Suppressor macrophage treated with lipopolysaccharide for 1 hour (primary cell): ENCODE results near the gene RBM10.

ENCODE experiments used
- DNase-seq, 3 donors: peaks; one replicate each; pipeline ENCODE4 v3.0.0-alpha.2; 2020 to 2022

The RBM10 gene

DNA sequence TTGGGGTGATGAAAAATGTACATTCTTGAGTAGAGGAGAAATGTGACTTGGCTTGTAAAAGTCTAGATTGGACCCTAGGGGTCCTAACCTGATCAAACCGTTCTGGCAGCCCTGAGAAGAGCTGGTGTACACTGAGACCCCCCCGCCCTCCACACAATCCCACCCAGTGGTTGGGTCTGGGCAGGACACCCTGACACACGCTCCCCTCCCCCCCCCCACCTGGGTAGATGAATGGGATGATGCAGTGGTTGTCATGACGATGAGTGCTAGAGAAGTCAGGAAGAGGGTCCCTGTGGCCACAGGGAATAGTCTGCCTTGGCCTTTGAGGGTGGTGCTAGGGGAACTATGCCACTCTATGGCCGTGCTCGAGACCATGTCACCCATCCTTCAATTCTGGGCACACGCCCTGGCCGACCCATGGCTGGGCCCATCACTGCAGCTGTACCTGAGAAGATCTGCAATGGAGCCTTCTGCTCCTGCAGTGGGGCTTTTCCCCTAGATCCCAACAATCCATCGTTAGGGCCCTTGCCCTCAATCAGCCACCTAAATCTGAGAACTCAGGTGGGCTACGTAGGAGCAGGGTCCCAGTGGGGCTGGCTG is 77.8 kb downstream of the RBM10 start:
- no peak for DNase-seq

GRCh38 chrX:47223476-47224250 is 78.6 kb downstream of the RBM10 start:
- no peak for DNase-seq

DNA sequence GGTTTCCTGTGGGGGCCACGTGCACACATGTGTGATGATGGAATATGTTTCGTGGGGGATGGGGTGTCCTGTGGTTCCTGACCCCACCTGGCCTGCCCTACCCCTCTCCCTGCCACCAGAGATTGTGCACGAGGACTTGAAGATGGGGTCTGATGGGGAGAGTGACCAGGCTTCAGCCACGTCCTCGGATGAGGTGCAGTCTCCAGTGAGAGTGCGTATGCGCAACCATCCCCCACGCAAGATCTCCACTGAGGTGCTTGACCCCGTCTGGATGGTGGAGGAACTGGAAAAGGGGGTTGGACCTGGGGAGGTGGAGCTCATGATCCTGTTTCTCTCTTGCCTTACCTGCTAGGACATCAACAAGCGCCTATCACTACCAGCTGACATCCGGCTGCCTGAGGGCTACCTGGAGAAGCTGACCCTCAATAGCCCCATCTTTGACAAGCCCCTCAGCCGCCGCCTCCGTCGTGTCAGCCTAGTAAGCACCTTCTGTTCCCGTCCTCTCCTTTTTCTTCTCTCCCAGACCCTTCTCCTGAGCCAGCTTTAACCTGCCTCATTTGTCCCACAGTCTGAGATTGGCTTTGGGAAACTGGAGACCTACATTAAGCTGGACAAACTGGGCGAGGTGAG is 79.4 kb downstream of the RBM10 start:
- no peak for DNase-seq

DNA sequence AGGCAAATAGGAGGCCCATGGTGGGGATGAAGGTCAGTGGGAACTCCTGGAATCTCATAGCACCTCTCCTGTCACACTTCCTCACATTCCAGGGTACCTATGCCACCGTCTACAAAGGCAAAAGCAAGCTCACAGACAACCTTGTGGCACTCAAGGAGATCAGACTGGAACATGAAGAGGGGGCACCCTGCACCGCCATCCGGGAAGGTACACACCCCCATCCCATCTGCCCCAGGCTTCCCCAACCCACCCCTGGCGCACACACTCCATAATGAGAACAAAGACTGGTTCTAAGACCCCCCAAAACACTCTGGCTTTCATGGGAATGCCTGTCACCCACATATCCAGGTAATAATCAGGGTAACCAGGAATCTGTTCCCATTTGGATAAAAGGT is 79.9 kb downstream of the RBM10 start:
- no peak for DNase-seq

DNA sequence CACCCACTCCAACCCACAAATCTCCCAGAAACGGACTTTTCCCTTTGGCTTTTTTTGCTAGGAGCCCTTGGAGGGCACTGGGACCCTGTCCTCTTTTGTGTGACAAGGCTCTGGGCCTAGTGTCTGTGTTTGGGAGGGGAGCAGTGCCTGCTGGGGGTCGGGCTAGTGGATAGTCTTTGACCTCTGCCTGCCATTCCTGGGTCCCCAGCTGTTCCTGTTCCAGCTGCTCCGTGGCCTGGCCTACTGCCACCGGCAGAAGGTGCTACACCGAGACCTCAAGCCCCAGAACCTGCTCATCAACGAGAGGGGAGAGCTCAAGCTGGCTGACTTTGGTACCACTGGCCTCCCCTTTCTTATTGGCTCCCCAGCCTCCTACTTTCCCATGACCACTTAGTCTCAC is 81.0 kb downstream of the RBM10 start:
- no peak for DNase-seq

GRCh38 chrX:47226531-47227333 is 81.7 kb downstream of the RBM10 start:
- no peak for DNase-seq

GRCh38 chrX:47227334-47227583 is 82.2 kb downstream of the RBM10 start:
- DNase-seq, result no peak

DNA sequence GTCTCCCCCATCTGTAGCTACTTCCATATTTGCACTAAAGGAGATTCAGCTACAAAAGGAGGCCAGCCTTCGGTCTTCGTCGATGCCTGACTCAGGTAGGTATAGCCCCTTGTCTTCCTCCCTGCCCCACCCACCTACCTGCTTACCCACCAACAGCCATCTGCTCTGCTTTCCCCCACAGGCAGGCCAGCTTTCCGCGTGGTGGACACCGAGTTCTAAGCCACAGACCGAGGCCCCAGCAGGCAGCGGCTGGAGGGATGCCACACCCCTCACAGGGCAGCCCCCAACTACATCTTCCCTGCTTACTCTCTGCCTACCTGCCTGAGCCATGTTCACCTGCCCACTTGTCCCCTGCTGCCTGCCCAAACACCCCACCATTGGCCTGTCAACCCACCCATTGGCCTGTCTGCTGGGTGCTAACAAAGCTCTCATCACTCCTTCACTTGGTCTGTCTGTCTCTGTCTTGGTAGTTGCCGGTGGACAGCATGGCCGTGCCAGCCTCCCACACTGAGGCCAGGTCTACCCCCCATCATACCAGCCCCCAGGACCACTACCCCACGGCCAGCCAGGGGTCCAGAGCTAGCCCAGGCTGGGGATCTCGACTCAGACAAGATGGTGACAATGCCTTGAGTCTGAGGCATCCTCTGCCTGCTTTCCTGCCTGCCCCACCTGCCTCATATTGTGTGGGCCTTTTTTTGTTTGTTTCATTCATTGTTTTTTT is 83.7 kb downstream of the RBM10 start:
- DNase-seq, result no peak

- DNase-seq, result no peak
Measured at GRCh38 chrX:47229427-47229826, 84.4 kb downstream of the RBM10 start.

DNA sequence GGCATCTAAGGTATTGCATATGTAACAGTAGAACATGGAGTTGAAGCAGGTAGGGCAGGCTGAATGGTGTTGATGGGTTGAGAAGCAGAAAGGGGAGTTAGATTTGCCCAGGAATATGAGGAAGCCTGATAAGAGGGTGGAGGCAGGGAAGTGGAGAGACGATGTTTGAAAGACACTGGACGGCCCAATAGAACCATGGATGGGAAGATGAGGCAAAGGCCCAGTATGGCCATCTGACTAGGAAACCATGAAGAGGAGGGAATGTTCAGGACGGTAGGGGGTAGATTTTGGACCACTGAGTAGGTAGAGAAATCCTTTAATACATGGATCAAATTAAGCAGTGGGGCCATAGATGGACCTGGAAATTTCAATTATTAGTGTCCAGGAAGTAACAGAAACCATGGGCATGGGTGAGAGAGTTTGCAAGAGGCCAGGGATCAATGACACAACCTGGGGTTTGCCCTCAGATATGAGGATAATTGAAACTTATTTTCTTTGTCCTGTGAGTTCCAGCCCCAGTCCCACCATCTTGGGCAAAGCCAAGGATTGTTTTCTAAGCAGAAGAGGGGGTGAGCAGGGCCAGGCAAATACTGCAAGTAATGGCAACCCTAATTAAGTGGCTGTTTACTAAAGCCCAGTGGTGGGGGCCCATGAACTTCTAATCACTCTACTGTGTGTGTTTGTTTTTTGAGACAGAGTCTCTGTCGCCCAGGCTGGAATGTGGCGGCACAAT is 85.3 kb downstream of the RBM10 start:
- DNase-seq, result no peak

DNA sequence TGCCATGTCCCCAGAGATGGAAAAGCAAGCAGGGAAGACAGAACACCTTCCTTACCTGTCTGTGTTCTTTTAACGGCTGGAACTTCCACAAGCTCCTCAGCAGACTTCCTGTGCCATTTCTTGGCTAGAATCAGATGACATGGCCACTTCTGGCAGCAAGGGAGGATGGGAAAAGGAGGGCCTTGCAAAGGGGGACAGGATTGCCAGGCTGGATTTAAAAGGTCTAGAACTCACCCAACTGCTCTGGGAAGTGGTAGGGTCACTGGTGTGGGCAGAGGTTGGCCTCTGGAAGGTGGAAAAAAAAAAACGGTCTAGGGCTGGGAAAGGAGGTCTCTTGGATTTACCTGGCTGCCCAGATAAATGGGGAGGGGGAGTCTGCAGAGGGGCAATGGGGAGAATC is 86.1 kb downstream of the RBM10 start:
- DNase-seq, result no peak

- DNase-seq, result no peak
Measured at GRCh38 chrX:47232197-47232802, 87.3 kb downstream of the RBM10 start.

- no peak for DNase-seq
Measured at GRCh38 chrX:47232803-47233332, 87.8 kb downstream of the RBM10 start, which contains the start of gene USP11. TSS of gene USP11 (plus strand) at chrX:47233009. CDS start at chrX:47233044, 35 bp downstream.

DNA sequence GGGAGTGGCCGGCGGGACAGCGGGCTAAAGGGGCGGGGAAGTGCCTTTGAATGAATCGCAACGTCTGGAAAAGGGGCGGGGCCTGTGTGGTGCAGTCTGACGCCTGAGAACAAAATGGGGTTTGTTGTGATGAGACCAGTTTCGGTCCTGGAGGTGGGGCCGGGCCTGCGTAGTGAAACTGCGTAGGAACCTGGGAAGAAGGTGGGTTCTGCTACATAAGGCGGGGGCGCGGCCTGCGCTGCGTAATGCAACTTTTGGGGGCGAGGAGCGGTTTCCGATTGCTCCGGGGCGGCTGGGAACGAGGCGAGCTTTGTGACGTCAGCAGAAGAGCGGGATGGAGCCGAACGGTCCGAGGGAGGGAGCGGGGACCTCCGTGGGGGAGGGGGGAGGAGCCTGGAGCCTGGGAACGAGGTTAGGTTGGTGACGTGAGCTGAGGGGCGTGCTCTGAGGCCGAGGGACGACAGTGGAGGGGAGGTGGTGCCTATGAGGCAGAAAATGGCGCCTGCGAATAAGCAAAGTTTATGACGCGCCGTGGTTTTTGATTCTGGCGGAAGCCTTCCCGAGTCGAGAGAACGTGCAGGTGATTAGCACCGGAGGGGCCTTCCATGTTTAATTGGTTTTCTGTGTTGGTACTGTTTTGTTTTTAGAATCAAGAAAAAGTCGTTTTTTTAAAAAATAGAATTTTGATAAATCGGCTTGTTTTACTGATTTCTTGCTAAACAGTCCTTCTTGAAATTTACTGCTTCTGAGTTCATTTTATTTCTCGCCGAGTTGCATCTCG is 88.5 kb downstream of the RBM10 start:
- DNase-seq, result peak; percentile 95 to 97 (median 96)

DNA sequence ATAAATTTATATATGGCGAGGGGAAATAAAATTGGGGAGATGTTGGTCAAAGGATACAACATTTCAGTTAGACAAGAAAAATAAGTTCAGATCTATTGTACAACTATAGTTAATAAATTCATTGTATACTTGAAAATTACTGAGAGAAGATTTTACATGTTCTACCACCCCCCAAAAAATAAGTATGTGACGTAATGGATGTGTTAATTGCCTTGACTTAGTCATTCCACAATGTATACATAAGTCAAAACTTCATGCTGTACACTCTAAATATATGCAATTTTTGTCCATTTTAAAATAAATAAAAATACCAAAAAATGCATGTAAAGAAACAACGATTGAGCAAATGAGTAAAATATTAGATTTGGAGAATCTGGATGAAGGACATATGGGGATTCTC is 89.6 kb downstream of the RBM10 start:
- no peak for DNase-seq

DNA sequence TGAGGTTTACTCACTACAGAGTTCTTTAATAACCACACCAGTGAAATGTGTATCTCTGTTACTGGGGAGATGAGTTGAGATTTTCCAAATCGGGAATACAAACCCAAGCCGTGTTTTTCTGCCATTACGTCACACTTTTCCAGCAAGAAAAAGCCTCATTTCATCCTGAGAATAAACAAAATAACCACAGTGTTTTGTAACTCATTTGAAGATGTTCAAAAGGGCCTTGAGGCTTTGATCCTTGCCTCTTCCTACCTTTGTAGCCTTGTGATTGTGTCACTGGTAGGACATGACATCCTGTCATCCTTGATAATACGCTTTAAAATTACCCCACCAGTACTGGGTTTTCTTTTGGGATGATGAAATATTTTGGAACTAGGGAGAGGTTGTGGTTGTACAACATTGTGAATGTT is 90.7 kb downstream of the RBM10 start:
- DNase-seq, result no peak
